HG03025 (cell line): ENCODE measurements around the gene NCOA4.
"Not testable (repeated sequence)": the region's sequence is repeated elsewhere in the genome, so short reads cannot be mapped to it uniquely, and the experiment has no call there.

Experiments
- ATAC-seq: cut with Tn5 transposase; IDR thresholded peaks from one replicate; pipeline ENCODE4 v1.9.1; 2021; ENCODE audit warnings: mild to moderate bottlenecking, moderate library complexity; ENCODE audit not compliant: unreplicated experiment, low FRiP score

Gene NCOA4

GRCh38 chr10:46052791-46053375 lies 22.5 kb upstream of the NCOA4 start:
- ATAC-seq = no peak

DNA sequence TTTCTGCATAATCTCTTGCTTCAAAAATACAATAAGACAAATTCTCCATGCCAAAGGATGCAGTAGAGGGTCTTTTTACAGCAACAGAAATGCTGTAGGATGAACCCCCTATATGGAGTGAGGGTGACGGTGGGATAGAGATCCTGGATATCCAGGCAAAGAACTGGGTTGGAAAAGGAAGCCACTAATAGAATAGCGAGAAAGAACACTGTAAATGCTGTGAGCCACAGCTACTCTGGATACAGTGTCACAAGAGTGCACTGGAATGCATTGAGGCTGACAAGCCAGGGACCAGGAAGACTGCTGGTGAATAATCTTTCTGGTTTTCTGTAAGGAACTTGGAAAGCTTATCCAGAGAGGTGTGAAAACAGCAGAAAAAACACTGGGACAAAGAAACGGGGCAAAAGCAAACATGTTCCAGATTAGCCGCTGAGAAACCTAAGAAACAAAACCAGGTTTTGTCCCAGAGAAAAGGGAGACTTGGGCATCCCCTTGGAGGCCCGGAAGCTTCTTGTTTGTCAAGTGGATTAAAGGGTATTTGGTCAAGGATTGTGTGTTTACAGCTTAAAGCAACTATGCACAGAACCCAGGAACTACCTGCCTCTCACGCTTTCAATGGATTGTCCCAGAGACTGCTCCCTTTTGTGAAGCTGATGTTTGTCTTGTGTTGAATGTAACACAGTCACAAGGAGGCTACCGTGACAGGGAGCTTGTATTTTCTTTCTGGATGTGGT lies 21.8 kb upstream of the NCOA4 start:
- ATAC-seq = no peak

- ATAC-seq = no peak
Measured at GRCh38 chr10:46050941-46051623, 20.7 kb upstream of the NCOA4 start.

GRCh38 chr10:46049497-46049831 lies 19.0 kb upstream of the NCOA4 start:
- not testable (repeated sequence) for ATAC-seq

DNA sequence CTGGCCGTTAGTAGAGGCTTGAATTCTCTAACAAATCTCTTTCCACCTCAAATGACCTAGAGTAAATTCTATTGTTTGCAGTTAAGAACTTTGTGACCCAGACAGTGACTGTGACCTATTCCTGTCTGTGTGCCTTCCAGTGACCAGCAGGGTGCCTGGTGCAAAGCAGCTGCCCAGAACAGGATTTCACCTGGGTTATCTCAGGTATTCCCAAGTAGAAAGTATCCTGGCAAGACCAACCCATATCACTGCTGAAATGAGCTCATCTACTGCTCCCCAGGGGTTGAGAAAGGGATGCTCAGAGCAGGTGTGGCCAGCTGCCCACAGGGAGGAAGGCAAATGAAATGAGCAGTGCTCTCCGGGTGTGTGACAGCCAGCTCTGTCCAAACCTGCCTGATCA lies 17.7 kb upstream of the NCOA4 start:
- no peak for ATAC-seq

DNA sequence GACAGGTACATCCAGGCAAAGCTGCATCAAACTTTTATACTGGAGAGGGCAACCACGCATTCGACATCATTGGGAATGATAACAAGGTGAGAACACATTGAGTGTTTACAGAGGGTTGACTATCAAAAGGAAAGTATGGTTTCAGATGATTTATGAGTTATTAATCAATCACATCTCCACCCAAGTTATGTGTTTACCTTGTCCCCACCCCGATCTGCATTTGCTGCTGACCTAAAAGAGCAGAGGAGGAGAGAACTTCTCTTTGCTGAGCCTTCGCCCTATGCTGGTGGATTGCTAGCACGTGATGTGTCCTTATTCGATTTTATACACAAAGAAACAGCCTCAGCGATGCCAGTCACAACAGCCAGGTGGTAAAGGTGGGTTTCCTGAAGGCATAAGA lies 15.8 kb upstream of the NCOA4 start, which contains the start of gene MSMB:
Gene MSMB (minus strand): TSS at position 9 of the 400 bp plus-strand sequence. CDS start 32 bp downstream, outside the sequence.
- ATAC-seq = no peak

DNA sequence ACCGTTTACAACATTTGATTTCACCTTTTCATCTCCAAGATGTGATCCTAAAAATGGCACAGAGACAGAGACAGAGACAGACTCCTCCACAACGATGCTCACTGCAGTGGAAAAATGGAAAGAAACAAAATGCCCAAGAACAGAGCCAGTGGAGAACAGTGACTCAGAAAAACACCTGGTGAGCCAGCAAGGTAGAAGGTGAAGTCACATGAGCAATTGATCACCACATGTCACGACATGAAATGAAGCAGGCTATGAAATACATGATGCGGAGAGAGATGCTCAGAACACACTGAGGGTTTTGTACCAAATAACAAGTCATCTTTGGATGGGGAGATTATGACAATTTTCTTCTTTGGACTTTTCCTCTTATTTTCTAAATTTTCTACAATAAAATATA lies 12.1 kb upstream of the NCOA4 start:
- no peak for ATAC-seq

- ATAC-seq = no peak
Measured at GRCh38 chr10:46040004-46040403, 9.6 kb upstream of the NCOA4 start.

DNA sequence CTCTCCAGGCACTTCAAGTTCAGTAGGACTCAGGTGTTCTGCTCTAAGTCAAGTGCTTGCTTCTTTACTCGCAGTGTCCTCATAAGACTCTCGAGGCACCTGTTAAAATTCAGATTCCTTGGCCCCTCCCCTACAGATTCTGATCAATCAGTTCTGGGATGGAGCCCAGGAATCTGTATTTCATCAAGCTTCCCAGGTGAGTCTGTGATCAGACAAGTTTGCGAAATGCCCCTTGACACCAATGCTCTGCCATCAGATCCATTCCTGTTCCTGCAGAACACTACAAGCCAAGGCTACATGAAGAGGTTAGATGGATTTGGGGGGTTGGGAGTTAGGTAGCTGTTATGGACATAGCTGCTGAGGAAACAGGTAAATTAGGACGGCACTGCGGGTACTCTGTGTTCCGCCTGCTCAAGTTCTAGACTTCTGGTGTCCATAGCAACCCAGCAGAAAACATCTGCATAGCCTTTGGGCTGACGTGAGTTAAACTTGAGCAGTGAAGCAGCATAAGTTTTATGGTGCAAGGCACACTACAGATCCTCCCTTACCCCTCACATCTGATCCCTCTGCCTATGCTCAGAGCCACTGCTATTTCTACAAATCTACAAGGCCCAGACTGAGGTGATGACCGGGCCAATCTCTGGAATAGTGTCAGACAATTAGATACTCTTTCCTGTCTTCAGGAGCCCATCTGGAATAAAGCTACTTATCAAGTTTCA lies 6.8 kb upstream of the NCOA4 start:
- ATAC-seq = no peak

GRCh38 chr10:46035923-46036849 lies 5.8 kb upstream of the NCOA4 start:
- ATAC-seq = no peak

GRCh38 chr10:46033602-46034011 lies 3.2 kb upstream of the NCOA4 start:
- ATAC-seq = no peak

- no peak for ATAC-seq
Measured at GRCh38 chr10:46031648-46032532, 1.5 kb upstream of the NCOA4 start.

DNA sequence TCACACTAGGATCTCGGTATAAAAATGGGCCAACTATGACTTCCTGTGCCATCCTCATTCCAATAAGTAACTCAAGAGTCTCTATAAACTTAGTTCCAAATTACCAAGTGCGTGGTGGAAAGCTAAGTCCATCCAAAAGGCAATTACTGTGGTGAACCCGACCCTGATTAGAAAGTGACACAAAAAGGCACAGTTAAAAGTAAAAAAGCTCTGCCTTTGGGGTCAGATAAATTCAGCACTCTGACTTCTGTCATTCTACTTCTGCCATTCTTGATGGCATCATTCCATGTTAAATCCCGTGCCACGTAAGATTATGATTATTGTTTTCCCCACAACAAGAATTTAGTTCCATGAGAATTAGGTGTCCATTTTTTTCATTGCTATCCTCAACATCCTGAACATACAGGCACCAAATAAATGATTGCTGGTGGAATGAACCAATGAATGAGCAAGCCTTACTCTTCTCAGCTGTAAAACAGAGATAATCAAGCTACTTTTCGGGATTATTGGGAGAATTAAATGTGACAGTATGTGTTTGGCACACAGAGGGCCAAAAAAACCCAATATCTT lies 877 bp downstream of the NCOA4 start:
- no peak for ATAC-seq

DNA sequence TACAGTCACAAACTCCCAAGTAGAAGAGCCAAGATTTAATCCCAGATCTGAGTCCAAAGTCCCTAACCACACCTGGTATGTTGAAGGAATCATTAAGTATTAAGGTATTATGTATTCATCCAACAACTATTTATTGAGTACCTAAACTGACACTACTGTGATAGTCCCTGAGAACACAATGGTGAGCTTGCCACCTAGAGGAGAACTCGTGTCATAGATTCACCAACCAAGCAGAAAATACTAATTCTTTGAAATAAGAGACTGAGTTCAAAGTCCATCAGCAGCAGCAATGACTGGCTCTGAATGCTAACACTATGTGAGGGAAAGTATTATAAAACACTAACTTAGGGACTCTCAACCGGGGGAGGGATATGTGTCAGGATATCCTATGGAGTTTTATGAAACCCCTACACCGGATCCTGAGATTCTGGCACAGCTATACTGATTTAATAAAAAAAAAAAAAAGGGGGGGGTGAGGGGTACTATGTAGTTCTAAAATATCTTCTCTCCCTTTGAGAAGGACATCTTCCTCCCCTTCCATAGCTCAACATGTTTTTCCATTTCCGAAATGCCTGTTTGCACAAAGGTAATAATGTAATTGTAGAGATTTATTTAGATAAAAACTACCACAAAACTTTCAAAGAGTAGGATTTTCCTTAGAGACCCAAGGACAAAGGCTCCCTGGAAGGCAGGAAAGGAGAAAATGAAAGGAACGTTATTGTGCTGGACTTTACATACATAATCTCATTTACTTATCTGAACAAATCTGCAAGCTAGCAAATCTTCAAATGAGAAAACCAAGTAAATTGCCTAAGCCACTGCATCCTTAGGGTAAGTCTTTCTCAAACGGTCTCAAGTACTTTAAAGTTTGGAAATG lies 1.6 kb downstream of the NCOA4 start:
- ATAC-seq = no peak

- no peak for ATAC-seq
Measured at GRCh38 chr10:46026106-46026505, 4.3 kb downstream of the NCOA4 start.

DNA sequence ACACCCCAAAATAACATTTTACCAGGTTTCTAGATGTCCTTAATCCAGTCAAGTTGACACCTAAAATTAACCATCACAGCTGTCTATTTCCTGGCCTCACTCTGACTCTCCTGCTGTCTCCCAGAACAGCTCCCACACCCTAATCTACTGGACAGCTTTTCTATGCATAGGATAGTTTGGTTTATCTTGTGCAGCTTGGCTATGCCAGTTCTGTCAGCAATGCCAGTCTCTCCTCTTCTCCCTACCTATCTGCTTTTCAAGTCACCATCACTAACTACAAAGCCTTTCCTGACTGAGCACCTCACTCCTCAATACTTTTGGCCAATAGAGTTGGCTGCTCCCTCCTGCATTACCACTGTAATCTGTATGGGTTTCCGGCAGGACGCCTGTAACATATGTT lies 5.0 kb downstream of the NCOA4 start:
- no peak for ATAC-seq

DNA sequence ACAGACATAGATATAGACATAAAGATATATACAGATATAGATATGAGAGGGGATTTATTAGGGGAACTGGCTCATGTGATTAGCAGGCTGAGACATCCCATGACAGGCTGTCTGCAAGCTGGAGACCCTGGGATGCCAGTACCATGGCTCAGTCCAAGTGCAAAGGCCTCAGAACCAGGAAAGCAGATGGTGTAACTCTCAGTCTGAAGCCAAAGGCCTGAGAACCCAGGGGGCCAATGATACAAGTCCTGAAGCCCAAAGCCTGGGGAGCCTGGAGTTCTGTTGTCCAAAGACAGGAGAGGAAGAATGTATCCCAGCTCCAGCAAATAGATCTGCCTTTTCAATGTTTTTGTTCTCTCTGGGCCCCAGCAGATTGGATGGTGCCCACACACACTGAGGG lies 5.5 kb downstream of the NCOA4 start:
- ATAC-seq = no peak
